A549 (cell line): ENCODE measurements around the gene CPED1.

Experiments
- BCL3 ChIP-seq: fragments of >200 bp; sonication (Bioruptor Twin); formaldehyde crosslinking; IDR thresholded peaks from 3 replicates; pipeline ENCODE4 v1.6.1; 2016
- CEBPB ChIP-seq, 2 experiments: fragments of >200 bp in 1 of 2; sonication (Bioruptor Twin) in 1 of 2; formaldehyde crosslinking in 1 of 2; IDR thresholded peaks; 2 replicates each; pipeline ENCODE4 v1.6.1; 2012 to 2016
- CHD2 ChIP-seq: fragments of 150-350 bp; IDR thresholded peaks from 2 replicates; pipeline ENCODE4 v1.6.1; 2014; ENCODE audit warnings: low read length; ENCODE audit not compliant: partially characterized antibody
- CTCF ChIP-seq: fragments of >200 bp; sonication (Bioruptor Twin); formaldehyde crosslinking; IDR thresholded peaks from 3 replicates; pipeline ENCODE4 v1.5.1; 2016
- EP300 ChIP-seq, 2 experiments: fragments of >200 bp; sonication (Bioruptor Twin); formaldehyde crosslinking; IDR thresholded peaks; 2 replicates in 1 of 2; 3 replicates in 1 of 2; pipeline ENCODE4 v1.6.1; 2016 to 2017
- JUN ChIP-seq, 2 experiments: fragments of >200 bp; sonication (Bioruptor Twin); formaldehyde crosslinking; IDR thresholded peaks; 2 replicates in 1 of 2; 3 replicates in 1 of 2; pipeline ENCODE4 v1.6.1; 2016 to 2017
- JUNB ChIP-seq: fragments of >200 bp; sonication (Bioruptor Twin); formaldehyde crosslinking; IDR thresholded peaks from 2 replicates; pipeline ENCODE4 v1.6.1; 2016
- MAFK ChIP-seq: fragments of 450-650 bp; IDR thresholded peaks from 2 replicates; pipeline ENCODE4 v1.6.1; 2014; ENCODE audit not compliant: partially characterized antibody
- POLR2A ChIP-seq: IDR thresholded peaks from 2 replicates; pipeline ENCODE4 v1.6.1; 2012; ENCODE audit warnings: mild to moderate bottlenecking, low read length
- RFX5 ChIP-seq: fragments of 450-650 bp; IDR thresholded peaks from 2 replicates; pipeline ENCODE4 v1.7.1; 2014; ENCODE audit warnings: antibody characterized with exemption, mild to moderate bottlenecking, moderate library complexity
- TF ChIP-seq, protein P1 (sequence below): fragments of 150-350 bp; IDR thresholded peaks from 2 replicates; pipeline ENCODE4 v1.6.1; 2014; ENCODE audit warnings: low read depth, mild to moderate bottlenecking, low read length

DNA sequence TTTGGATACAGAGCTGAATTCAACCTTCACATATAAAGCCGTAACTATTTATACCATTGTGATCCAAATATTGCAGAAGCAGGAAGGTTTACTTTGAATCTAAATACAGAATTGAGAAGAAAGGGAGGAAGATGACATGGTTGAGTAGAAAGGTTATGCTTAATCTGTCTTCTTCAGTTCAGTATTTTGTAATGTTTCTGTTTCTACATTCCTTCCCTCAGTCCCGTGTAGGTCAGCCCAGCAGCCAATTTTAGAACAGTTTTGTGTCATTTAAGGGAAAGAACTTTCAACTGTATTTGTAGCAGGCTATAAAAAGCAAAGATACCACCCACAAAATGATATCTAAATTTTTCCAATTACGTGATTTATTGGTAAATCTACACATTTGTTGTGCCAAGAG, 97.4 kb downstream of the CPED1 start:
- TF ChIP-seq JUNB (no peak), EP300 (IDR thresholded peaks at IDR 0.05) (no peak), CTCF (no peak), BCL3 (no peak), RFX5 (no peak), POLR2A (no peak), MAFK (no peak), CEBPB (IDR thresholded peaks at IDR 0.05) (no peak), CHD2 (no peak), JUN (IDR thresholded peaks at IDR 0.05) (no peak)
- TF ChIP-seq, protein P1, sequence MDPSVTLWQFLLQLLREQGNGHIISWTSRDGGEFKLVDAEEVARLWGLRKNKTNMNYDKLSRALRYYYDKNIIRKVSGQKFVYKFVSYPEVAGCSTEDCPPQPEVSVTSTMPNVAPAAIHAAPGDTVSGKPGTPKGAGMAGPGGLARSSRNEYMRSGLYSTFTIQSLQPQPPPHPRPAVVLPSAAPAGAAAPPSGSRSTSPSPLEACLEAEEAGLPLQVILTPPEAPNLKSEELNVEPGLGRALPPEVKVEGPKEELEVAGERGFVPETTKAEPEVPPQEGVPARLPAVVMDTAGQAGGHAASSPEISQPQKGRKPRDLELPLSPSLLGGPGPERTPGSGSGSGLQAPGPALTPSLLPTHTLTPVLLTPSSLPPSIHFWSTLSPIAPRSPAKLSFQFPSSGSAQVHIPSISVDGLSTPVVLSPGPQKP, result no peak
